SK-N-SH (cell line): Measurements from ENCODE around the gene FRMPD4.

Experiments
- CHD2 ChIP-seq: fragments of 150-350 bp; IDR thresholded peaks from 2 replicates; pipeline ENCODE4 v1.6.1; 2018; ENCODE audit warnings: low read length; ENCODE audit not compliant: partially characterized antibody
- EP300 ChIP-seq, 2 experiments: IDR thresholded peaks; 2 replicates each; pipeline versions ENCODE4 v1.4.0 to v1.6.1; 2012; ENCODE audit warnings: borderline replicate concordance in 1 of 2, low read depth in 1 of 2, low read length in 1 of 2
- GABPA ChIP-seq: IDR thresholded peaks from 2 replicates; pipeline ENCODE4 v1.4.0; 2012; ENCODE audit warnings: low read depth, mild to moderate bottlenecking
- GATA2 ChIP-seq: sonication (generic); formaldehyde crosslinking; IDR thresholded peaks from 2 replicates; pipeline ENCODE4 v1.5.0; 2020; ENCODE audit warnings: mild to moderate bottlenecking, missing genetic modification reagents
- NFIC ChIP-seq: IDR thresholded peaks from 2 replicates; pipeline ENCODE4 v1.4.0; 2012; ENCODE audit warnings: borderline replicate concordance
- RAD21 ChIP-seq: IDR thresholded peaks from 2 replicates; pipeline ENCODE4 v1.6.1; 2012; ENCODE audit warnings: mild to moderate bottlenecking, low read length
- YY1 ChIP-seq: IDR thresholded peaks from 2 replicates; pipeline ENCODE4 v1.4.0; 2012; ENCODE audit warnings: low read depth, mild to moderate bottlenecking
- TF ChIP-seq, protein P1 (sequence below): fragments of 200-600 bp; sonication (generic); IDR thresholded peaks from 2 replicates; pipeline ENCODE4 v1.6.1; 2017; ENCODE audit warnings: antibody characterized with exemption, mild to moderate bottlenecking, moderate library complexity
- TF ChIP-seq, protein P2 (sequence below): IDR thresholded peaks from 2 replicates; pipeline ENCODE4 v1.6.1; 2012; ENCODE audit warnings: mild to moderate bottlenecking, low read depth, low read length, moderate library complexity

DNA sequence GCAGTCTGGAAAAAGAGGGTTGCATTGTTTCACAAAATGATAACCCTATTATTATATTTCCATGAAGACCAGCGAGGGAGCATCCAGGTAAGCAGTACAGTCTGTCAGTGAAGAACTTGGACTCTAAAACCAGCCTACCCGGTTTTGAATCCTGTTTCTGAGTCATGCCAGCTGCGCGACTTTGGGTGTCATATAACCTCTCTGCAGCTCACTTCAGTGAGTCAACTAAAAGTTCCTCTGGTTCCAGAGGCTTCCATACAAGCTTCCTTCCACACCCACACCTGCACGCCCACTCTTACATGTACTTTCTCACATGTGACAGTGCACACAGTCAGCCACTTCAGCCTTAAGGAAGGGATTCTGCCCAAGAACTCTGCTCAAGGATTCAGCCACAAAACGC, 603.1 kb downstream of the FRMPD4 start:
- TF ChIP-seq, protein P1, sequence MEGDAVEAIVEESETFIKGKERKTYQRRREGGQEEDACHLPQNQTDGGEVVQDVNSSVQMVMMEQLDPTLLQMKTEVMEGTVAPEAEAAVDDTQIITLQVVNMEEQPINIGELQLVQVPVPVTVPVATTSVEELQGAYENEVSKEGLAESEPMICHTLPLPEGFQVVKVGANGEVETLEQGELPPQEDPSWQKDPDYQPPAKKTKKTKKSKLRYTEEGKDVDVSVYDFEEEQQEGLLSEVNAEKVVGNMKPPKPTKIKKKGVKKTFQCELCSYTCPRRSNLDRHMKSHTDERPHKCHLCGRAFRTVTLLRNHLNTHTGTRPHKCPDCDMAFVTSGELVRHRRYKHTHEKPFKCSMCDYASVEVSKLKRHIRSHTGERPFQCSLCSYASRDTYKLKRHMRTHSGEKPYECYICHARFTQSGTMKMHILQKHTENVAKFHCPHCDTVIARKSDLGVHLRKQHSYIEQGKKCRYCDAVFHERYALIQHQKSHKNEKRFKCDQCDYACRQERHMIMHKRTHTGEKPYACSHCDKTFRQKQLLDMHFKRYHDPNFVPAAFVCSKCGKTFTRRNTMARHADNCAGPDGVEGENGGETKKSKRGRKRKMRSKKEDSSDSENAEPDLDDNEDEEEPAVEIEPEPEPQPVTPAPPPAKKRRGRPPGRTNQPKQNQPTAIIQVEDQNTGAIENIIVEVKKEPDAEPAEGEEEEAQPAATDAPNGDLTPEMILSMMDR, result no peak
- TF ChIP-seq YY1 (no peak), GABPA (no peak), NFIC (no peak), RAD21 (no peak), GATA2 (CRISPR knock-in tag) (no peak), CHD2 (no peak), EP300 (IDR thresholded peaks at IDR 0.05; ENCODE audit: borderline replicate concordance in 1 of 2, low read depth in 1 of 2, low read length in 1 of 2) (no peak)
- TF ChIP-seq, protein P2, sequence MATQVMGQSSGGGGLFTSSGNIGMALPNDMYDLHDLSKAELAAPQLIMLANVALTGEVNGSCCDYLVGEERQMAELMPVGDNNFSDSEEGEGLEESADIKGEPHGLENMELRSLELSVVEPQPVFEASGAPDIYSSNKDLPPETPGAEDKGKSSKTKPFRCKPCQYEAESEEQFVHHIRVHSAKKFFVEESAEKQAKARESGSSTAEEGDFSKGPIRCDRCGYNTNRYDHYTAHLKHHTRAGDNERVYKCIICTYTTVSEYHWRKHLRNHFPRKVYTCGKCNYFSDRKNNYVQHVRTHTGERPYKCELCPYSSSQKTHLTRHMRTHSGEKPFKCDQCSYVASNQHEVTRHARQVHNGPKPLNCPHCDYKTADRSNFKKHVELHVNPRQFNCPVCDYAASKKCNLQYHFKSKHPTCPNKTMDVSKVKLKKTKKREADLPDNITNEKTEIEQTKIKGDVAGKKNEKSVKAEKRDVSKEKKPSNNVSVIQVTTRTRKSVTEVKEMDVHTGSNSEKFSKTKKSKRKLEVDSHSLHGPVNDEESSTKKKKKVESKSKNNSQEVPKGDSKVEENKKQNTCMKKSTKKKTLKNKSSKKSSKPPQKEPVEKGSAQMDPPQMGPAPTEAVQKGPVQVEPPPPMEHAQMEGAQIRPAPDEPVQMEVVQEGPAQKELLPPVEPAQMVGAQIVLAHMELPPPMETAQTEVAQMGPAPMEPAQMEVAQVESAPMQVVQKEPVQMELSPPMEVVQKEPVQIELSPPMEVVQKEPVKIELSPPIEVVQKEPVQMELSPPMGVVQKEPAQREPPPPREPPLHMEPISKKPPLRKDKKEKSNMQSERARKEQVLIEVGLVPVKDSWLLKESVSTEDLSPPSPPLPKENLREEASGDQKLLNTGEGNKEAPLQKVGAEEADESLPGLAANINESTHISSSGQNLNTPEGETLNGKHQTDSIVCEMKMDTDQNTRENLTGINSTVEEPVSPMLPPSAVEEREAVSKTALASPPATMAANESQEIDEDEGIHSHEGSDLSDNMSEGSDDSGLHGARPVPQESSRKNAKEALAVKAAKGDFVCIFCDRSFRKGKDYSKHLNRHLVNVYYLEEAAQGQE, result no peak
